Hepatocyte (in vitro differentiated cells): Measurements from ENCODE around the gene PTPRN2.

Experiments used
- EZH2 ChIP-seq: fragments of 200-600 bp; sonication (generic); IDR thresholded peaks from 2 replicates; pipeline ENCODE4 v1.6.1; 2016; ENCODE audit warnings: antibody characterized with exemption, mild to moderate bottlenecking, borderline replicate concordance
- EZH2phosphoT487 ChIP-seq: fragments of 200-600 bp; sonication (generic); IDR thresholded peaks from one replicate; pipeline ENCODE4 v1.6.1; 2018; ENCODE audit warnings: antibody characterized with exemption, mild to moderate bottlenecking, low read depth, moderate library complexity; ENCODE audit not compliant: unreplicated experiment, severe bottlenecking
- TF ChIP-seq, protein P1 (sequence below): fragments of 200-600 bp; sonication (generic); IDR thresholded peaks from 2 replicates; pipeline ENCODE4 v1.5.1; 2016; ENCODE audit warnings: antibody characterized with exemption, mild to moderate bottlenecking; ENCODE audit not compliant: poor library complexity

GRCh38 chr7:158127241-158127640 lies 460.4 kb downstream of the PTPRN2 start:
- TF ChIP-seq, protein P1, sequence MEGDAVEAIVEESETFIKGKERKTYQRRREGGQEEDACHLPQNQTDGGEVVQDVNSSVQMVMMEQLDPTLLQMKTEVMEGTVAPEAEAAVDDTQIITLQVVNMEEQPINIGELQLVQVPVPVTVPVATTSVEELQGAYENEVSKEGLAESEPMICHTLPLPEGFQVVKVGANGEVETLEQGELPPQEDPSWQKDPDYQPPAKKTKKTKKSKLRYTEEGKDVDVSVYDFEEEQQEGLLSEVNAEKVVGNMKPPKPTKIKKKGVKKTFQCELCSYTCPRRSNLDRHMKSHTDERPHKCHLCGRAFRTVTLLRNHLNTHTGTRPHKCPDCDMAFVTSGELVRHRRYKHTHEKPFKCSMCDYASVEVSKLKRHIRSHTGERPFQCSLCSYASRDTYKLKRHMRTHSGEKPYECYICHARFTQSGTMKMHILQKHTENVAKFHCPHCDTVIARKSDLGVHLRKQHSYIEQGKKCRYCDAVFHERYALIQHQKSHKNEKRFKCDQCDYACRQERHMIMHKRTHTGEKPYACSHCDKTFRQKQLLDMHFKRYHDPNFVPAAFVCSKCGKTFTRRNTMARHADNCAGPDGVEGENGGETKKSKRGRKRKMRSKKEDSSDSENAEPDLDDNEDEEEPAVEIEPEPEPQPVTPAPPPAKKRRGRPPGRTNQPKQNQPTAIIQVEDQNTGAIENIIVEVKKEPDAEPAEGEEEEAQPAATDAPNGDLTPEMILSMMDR: no peak
- TF ChIP-seq EZH2 (no peak), EZH2phosphoT487 (no peak)
